ENCODE data around the gene SAMM50. TPM values are rescaled to one million over a fixed set of nuclear protein-coding genes. Genes with fewer than 3 reads are reported as not detected.

SAMM50 gene
- total RNA-seq, 1 donor from 2014 or later, result 51.0 TPM

DNA sequence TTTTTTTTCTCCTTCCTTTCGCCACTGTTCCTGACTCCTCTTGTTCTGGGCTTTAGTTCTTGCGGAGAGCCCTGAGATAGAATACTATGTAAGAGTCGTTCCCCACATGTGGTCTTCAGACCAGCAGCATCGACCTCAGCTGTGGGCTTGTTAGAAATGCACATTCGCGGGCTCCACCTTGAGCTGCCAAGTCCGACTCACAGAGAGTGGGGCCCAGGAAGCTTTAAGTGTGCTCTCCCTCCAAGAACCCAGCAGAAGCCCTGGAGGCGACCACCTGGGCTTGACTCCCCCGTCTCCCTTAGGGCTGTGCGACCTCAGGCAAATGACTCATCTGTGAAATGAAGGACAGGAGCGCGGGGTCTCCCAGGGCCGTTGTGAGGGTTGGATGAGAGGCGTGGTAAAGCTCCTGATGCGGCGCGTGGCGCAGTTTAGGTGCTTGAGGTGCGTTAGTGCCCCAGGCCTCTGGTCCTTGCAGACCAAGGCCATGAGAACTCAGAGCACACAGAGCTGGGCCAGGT is 18.8 kb downstream of the SAMM50 start:
- DNase-seq (ENCODE audit: low spot score), result no peak
- intact Hi-C loops (cut with DNase I), result no loop called here

DNA sequence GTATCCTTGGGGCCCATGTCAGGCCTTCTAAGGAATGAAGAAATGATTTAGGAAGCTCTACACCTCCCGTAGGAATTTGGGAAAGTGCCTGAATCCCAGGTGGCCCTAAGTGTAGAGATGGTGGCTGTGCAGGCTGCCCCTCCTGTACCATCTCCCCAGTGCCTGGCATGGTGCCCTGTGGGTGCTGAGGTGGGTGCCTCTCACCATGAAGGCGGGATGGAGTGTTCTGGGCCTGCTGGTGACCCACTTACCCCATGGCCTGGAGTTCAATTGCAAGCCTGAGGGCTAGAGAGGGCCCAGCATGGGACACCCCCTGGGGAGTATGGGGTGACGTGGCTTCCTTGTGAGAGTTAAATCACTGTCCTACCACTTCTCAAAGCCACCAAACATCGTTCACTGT is 19.8 kb downstream of the SAMM50 start:
- intact Hi-C loops (cut with DNase I), result no loop called here
- DNase-seq (ENCODE audit: low spot score), result no peak

DNA sequence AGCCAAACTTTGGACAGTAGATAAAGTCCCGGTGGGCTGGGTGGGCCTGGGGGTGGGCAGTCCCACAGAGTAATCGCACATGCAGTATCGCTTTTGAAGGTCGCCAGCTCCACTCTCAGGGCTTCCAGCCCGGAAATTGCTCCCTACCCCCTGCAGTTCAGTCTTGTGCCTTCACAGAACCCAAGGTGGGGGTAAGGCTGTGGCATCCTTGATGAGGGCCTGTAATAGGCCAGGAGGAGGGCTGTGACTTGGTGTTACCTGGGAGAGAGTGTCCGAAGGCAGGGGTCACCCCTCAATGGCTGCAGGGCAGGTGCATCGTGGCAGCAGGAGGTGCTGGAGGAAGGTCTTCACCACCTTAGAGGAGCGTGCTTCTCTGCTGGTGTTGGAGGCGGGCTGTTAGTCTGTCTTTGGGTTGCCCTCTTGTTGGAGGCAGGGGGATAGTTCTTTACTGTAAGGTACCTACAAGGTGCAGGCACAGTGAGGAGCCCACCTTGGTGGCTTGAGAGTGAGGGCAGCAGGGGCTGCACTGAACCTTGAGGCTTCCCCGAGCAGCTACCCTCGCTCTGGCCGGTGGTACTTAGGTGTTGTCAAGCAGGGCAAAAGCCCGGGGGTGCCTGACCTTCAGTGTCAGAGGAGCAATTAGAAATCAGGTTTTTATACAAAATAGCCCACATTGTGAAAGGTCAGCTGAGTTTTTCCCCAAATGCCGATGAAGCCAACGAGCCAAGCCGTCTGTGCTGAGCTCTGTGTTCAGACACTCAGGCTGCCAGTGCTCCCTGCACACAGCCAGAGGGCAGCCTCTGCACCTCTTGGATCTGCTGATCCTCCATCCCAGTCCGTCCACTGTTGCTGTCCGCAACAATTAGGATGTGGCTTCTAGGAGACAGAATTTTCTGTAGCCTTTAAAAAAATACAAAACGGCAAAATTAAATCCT is 21.9 kb downstream of the SAMM50 start:
- intact Hi-C loops (cut with DNase I), result no loop called here
- no peak for DNase-seq (ENCODE audit: low spot score)

DNA sequence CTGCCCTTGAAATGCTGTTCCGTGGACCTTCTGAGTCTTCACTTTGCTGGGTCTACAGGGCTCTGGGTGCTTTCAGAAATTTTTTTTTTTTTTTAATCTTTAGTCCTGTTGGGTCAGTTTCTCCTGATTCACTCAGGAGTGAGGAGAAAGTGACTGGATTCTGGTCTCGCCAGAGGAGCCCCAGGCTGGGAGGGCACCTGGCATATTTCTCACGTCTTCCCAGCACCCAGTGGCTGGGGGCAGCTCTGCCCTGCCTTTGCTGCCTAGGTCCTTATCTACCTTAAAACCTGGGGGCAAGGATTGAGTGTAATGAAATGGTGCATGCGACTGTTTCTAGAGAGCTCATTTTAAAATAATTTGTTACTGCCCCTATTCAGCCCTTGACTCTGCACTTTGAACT is 23.3 kb downstream of the SAMM50 start:
- no peak for DNase-seq (ENCODE audit: low spot score)
- intact Hi-C loops (cut with DNase I), result no loop called here

DNA sequence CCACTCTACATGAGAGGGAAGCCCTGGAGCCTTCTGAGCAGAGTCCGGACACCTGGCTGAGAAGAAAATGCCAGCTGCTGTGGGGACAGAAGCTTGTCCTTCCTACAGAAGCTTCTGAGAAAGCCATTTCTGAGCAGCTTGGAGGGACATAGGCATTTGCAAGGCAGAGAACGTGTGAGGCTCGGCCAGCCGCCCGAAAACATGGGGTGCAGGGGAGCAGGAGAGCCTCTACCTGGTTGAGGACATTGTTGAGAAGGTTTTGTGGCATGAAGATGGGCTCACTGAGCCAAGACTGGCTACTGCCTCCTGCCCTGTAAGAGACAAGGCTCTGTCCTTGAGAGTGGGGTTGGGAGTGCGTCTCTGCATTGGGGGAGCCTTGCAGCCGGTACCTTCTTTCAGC is 25.3 kb downstream of the SAMM50 start:
- no peak for DNase-seq (ENCODE audit: low spot score)
- intact Hi-C loops (cut with DNase I), result no loop called here

DNA sequence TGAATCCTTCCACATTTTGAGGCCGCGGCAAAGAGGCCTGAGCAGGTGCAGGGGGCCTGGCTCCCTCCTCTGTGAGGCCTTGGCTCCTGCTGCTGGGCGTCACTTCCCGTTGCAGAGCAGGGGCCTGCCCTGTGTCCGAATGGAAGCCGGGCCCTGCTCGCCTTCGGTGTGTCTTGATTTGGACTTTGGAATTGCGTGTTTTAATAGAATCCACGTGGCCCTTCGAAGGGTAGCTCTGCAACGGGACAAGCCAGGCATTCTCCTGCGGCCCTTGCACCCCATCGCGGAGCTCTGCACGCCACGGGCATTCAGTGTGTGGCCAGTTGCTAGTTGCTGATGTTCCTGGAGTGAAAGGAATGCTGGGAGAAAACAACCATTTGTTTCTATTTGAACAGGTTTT is 25.8 kb downstream of the SAMM50 start:
- intact Hi-C loops (cut with DNase I), result no loop called here
- no peak for DNase-seq (ENCODE audit: low spot score)

DNA sequence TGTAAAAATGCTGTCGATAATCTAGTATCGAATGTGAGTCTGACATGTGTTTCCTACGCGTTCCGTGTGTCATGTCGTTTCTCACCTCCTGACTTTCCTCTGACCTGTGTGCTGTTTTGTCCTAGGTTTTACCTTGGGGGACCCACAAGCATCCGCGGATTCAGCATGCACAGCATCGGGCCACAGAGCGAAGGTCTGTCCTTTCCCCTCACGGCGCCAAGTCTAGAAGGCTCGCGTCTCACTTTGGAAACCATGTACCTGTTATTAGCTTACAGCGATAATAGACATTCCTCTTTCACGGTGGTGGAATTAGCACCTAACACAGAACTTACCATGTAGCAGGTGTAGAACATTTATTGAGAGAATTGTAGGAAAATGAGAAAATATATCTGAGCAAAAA is 28.6 kb downstream of the SAMM50 start:
- intact Hi-C loops (cut with DNase I), result no loop called here
- DNase-seq (ENCODE audit: low spot score), result no peak

DNA sequence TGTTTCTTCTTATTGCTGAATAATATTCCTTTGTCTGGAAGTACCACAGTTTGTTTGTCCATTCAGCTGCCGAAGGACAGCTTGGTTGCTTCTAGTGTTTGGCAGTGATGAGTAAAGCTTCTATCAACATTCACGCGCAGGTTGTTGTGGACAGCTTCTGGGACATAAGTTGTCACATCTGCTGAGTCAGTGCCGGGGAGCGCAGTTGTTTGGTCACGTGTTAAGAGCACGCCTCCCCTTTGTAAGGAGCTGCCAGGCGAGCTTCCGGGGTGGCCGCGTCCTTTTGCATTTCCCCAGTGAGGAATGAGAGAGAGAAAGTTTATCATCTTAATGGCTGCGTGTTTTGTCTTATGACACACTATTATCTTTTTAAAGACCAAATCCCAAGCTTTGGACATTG is 30.3 kb downstream of the SAMM50 start:
- no peak for DNase-seq (ENCODE audit: low spot score)
- intact Hi-C loops (cut with DNase I), result no loop called here

DNA sequence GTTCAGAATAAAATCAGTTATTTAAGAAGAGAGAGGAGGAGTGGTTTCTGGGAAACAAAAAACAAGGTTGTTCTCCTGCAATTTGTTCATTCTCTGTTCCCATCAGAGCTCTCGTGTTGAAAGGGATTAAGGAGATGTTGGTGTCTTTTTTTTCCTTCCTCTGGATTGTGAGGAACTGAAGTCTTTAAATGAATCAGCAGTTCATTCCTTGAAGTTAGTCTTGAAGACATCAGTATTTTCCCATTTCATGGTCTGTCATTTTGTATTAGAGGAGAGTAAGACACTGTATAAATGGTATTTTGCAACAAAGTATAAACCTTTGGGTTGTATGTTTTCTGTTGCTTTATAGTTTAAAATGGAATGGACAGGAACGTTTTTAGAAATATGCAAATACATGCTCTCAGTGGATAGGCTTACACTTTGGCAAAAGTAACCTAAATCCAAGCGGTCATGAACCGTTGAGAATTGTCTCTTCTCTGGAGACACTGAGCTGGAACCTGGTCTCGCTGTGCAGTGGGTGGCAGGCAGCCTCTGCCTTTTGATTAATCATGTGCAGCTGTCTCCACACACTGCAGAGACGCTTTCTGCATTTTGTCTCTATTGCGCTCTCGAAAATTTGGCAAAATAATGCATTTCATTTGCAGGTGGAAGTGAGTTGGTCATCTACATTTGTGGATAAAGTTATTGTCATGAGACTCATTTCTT is 33.0 kb downstream of the SAMM50 start:
- DNase-seq (ENCODE audit: low spot score), result no peak
- intact Hi-C loops (cut with DNase I), result no loop called here

DNA sequence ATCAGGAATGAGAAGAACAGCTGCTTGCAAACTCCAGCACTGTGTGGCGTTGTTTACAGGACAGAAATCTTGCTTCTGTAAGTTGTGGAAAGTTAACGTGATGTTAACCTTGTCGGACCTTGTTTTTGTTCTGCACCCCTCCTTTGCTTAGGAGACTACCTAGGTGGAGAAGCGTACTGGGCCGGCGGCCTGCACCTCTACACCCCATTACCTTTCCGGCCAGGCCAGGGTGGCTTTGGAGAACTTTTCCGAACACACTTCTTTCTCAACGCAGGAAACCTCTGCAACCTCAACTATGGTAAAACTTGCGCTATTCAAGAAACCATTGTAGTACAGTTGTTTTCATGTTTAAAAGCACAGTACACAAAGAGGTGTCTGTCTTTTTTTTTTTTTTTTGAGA is 33.7 kb downstream of the SAMM50 start:
- intact Hi-C loops (cut with DNase I), result no loop called here
- no peak for DNase-seq (ENCODE audit: low spot score)

DNA sequence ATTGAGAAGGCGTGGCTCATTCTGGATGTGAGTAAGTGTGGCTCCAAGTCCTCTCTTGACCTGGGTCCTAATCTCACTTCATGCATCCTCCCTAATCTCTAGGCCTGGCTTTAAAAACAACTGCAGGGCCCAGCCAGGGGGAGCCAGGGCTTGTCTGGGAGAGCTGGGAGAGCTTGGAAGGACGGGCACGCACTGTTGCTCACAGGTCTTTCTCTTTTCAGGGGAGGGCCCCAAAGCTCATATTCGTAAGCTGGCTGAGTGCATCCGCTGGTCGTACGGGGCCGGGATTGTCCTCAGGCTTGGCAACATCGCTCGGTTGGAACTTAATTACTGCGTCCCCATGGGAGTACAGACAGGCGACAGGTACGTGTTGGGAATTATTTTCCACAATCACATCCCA is 34.8 kb downstream of the SAMM50 start:
- intact Hi-C loops (cut with DNase I), result no loop called here
- no peak for DNase-seq (ENCODE audit: low spot score)

DNA sequence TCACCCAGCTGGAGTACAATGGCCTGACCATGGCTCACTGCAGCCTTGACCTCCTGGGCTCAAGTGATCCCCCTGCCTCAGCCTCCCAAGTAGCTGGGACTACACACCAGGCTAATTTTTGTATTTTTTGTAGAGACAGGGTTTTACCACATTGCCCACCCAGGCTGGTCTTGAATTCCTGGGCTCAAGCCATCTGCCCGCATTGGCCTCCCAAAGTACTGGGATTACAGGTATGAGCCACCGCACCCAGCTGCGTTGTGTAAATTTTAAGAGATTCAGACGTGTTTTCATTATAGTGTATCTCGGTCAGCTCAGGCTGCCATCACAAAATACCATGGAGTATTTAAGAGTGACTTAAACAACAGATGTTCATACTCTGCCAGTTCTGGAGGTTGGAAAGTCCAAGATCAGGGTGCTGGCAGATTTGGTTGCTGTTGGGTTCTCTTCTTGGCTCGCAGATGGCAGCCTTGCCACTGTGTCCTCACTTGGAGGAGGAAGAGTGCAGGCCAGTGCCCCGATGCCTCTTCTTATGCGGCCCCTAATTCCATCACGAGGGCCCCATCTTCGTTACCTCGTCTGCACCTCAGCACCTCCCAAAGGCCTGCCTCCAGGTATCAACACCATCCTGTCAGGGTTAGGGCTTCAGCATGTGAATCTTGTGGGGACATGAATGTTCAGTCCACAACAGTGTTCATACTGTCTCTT is 36.2 kb downstream of the SAMM50 start:
- DNase-seq (ENCODE audit: low spot score), result no peak
- intact Hi-C loops (cut with DNase I), result loop anchor here (2.0 kb wide), 1 partner anchor 93 kb away; no protein-coding TSS in a partner anchor

DNA sequence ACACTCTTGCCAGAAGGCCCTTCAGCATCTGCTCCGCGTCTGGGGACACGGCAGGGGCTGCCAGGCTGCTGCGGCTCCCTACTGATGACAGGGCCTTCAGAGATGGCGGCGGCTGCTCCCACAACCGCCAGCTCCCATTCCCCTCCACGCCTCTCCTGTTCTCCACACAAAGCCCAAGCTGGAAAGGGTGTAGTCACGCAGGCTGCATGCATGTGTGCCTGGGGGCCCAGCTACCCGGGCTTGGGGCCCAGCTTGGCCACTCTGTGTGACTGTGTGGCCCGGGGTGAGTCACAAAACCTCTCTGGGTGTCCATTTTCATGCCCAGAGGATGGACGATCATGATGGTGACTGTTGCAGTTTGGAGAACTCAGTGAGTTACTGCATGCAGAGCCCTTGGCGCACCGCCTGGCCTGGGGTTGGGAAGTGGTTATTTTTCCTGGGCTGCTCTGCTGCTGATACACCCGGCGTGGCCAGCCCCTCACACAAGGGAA is 37.1 kb downstream of the SAMM50 start:
- intact Hi-C loops (cut with DNase I), result loop anchor here (2.0 kb wide), 1 partner anchor 92 kb away; no protein-coding TSS in a partner anchor
- DNase-seq (ENCODE audit: low spot score), result no peak

DNA sequence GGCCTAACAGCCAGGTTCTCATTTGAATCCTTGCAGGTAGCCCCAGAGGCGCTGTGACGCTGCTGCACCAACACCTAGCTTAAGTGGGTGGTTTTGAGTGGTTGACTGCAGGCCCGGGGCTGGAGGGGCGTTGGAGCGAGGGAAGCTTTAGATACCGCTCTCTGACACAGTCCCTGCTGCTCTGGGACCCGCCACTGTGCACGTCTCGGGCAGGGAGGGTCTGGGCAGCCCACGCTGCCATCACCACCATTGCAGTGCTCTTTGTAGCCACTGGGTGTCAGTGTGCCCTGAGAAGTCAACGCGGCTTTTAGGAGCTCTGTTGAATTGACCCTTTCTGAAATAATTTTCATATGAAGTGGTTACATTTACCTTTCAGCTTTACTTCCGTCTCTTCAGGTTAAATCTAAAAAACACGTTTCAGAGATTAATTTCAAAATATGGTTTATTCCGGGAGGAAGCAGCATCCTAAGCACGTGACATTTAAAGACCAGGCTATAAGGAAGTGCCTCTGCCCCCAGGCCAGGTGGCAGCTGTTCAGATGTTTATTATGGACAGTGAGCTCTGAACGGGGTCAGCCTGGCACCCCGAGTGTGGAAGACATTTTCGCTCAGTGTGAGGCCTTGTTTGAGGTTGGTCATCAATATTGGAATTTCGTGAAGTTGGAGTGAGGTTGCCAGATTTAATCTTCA is 38.0 kb downstream of the SAMM50 start:
- intact Hi-C loops (cut with DNase I), result loop anchor here (1.0 to 2.0 kb wide), 2 partner anchors 92 to 633 kb away; no protein-coding TSS in a partner anchor
- DNase-seq (ENCODE audit: low spot score), result no peak

DNA sequence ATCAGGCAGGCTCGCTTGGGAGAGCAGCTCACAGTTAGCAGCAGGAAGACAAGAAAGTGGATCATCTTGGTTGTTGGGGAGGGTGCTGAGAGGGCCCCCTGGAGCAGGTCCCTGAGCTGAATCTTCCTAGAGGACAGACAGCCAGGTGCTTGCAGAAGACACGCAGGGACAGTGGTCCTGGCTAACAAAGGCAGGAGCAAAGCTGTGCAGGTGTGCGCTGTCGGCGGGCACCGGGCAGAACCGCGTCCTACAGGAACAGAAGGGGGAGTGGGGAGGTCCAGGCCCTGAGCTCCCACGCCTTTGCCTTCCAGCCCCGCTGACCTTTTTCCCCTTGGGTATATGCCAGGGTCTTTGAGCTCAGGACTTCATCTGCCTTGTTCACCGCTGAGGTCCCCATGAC is 38.8 kb downstream of the SAMM50 start:
- no peak for DNase-seq (ENCODE audit: low spot score)

DNA sequence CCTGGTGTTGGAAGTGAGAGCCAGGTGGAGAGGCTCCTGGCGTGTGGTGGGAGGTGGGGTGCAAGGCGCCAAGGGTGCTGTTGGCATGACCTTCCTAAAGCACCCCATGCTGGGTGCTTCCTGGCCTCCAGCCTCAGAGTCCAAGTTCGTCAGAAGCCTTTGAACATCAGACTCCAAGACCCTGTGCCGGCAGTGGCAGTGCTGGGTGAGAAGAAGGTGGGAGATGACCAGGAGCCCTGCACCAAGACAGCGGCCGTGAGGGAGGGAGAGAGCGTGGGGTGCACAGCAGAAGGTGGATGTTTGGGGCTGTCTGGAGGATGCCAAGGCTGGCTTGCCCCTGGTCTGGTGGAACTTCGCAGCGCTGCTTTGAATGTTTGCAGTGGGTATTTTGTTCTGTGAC is 39.2 kb downstream of the SAMM50 start:
- intact Hi-C loops (cut with DNase I), result no loop called here

More for the DNA sequence above, 38.8 kb downstream of the SAMM50 start:
- intact Hi-C loops (cut with DNase I), result no loop called here

DNA sequence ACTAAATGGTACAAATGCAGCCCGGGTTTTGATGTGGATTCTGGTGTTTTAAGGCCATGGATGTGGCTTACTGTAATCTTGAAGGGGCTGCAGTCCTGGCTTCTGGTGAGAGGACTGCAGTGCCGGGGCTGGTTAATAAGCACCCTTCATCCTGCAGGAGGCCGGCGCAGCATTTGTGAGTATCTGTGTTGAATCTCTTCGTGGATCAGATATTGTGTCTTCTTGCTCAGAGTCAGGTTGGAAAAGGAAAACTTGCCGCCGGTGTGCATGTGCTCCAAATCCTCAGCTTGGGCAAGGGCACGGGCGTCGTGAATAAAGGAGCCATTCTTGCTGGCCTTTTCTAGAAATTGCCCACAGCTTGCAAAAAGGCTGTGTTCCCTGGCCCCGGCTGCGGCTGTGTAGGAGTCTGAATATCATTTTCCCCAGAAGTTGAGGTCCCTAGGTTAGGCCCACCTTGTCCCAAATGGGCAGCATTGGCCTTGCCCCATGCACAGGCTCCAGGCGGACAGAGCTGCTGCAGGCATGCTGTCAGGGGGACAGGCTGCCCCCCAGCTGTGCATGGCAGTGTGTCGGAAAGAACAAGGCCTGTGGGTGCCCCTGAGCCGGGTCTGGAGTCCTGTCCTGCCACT is 39.9 kb downstream of the SAMM50 start:
- DNase-seq (ENCODE audit: low spot score), result no peak
- intact Hi-C loops (cut with DNase I), result no loop called here

More for the DNA sequence above, 39.2 kb downstream of the SAMM50 start:
- no peak for DNase-seq (ENCODE audit: low spot score)

DNA sequence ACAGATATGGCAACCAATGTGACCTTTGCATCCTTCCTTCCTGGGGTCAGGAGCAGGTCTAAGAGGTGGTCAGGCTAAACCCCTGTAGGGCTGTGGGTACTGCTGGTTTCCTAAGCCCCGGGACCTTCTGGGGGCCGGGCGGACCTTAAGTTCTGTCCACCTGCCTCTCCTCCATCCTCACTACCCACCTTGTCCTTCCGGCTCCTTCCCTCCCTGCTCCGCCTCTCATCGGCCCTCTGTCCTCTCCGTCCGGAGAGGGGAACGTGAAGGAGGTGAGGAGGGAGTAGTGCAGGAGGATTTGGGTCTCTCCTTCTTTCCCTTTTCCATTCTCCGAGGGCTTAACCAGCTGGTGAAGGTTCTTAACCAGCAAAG is 40.5 kb downstream of the SAMM50 start:
- intact Hi-C loops (cut with DNase I), result no loop called here
- no peak for DNase-seq (ENCODE audit: low spot score)

Data from cardiac septum (tissue), 1 donor.